ENCODE results near the gene C12orf57. TPM values are rescaled to one million over a fixed set of nuclear protein-coding genes. Genes with fewer than 3 reads are reported as not detected.
A peak's percentile ranks its signal among the peaks of the same experiment; 100 is the strongest.

The C12orf57 gene
- total and polyA plus RNA-seq, 9 of the 15 experiments (the other 6 are each of a cell fraction or from before 2014, with no cell fraction given) = 26.7 to 191 (median 107) TPM

DNA sequence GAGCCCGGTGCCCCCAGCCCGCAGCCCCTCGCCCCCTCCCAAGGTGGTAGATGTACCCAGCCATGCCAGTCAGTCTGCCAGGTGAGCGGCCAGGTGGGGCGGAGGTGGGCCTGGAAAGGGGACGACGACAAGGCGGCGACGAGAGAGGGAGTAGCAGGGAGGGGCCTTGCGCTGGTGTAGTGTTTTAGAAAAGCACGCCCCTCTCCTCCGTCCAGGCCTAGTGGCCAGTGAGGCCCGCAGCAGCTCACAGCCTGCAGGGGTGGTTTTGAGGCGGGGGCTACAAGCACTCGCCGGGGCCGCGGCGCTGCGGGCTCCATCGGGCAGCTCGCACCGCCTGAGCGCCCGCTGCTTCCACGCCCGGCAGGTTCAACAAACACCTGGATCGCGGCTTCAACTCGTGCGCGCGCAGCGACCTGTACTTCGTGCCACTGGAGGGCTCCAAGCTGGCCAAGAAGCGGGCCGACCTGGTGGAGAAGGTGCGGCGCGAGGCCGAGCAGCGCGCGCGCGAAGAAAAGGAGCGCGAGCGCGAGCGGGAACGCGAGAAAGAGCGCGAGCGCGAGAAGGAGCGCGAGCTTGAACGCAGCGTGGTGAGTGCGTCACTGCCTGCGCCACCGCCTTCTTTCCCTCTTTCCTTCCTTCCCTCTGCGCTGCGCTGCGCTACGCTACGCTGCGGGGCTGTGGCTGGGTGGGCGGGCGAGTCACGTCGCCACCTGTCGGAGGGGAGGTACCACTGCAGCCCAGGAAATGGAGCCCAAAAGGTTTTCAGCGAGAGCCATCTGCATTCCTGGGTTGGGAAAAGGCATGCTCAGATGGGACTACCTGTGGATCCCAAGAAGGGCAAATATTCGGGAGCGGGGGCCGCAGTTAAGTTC, 6.1 kb upstream of the C12orf57 start (continued):
- TF ChIP-seq RFX7 (CRISPR knock-in tag; IDR thresholded peaks at IDR 0.05) (no peak), OTX1 (CRISPR knock-in tag; IDR thresholded peaks at IDR 0.05) (0 out of 2 replicates have a peak, but pooled peaks have one; percentile 13), PHF21A (IDR thresholded peaks at IDR 0.05; ENCODE audit: borderline replicate concordance, low read depth) (no peak), ZNF431 (CRISPR knock-in tag; IDR thresholded peaks at IDR 0.05) (0 out of 2 replicates have a peak, but pooled peaks have one; percentile 34), NR2C2 (CRISPR knock-in tag; IDR thresholded peaks at IDR 0.05) (peak; percentile 48; the same call in 1 of the 2 replicates), NR2C2 (tag; IDR thresholded peaks at IDR 0.05) (peak; percentile 39; the same call in 1 of the 2 replicates), RCOR1 (IDR thresholded peaks at IDR 0.05; ENCODE audit: borderline replicate concordance in 1 of 2, low read depth in 2 of 2, low read length in 2 of 2) (peak in 1 of 2 experiments; percentile 43; a peak in 1 of 4 replicates), FOXM1 (IDR thresholded peaks at IDR 0.05; ENCODE audit: low read depth) (no peak), FOXM1 (CRISPR knock-in tag; IDR thresholded peaks at IDR 0.05; ENCODE audit: low read depth) (0 out of 2 replicates have a peak, but pooled peaks have one; percentile 45), POLR2B (IDR thresholded peaks at IDR 0.05; ENCODE audit: low read depth, partially characterized antibody) (peak; percentile 79), ZC3H4 (CRISPR knock-in tag; IDR thresholded peaks at IDR 0.05; ENCODE audit: borderline replicate concordance) (0 out of 2 replicates have a peak, but pooled peaks have one; percentile 48), TCFL5 (CRISPR knock-in tag; conservative IDR thresholded peaks at IDR 0.05) (no peak), HDAC6 (IDR thresholded peaks at IDR 0.05; ENCODE audit: low read depth, low read length) (no peak), SAFB (IDR thresholded peaks at IDR 0.05; ENCODE audit: borderline replicate concordance, low read depth, low read length) (peak; percentile 84), ERF (CRISPR knock-in tag; IDR thresholded peaks at IDR 0.05) (no peak), CBFB (CRISPR knock-in tag; IDR thresholded peaks at IDR 0.05) (no peak), ZNF133 (CRISPR knock-in tag; IDR thresholded peaks at IDR 0.05) (no peak), KAT8 (IDR thresholded peaks at IDR 0.05; ENCODE audit: low read depth) (no peak), TBL1XR1 (IDR thresholded peaks at IDR 0.05; ENCODE audit: low read length in 2 of 2) (peak in 1 of 2 experiments; percentile 60; a peak in 1 of 4 replicates)
- TF ChIP-seq, protein P1, sequence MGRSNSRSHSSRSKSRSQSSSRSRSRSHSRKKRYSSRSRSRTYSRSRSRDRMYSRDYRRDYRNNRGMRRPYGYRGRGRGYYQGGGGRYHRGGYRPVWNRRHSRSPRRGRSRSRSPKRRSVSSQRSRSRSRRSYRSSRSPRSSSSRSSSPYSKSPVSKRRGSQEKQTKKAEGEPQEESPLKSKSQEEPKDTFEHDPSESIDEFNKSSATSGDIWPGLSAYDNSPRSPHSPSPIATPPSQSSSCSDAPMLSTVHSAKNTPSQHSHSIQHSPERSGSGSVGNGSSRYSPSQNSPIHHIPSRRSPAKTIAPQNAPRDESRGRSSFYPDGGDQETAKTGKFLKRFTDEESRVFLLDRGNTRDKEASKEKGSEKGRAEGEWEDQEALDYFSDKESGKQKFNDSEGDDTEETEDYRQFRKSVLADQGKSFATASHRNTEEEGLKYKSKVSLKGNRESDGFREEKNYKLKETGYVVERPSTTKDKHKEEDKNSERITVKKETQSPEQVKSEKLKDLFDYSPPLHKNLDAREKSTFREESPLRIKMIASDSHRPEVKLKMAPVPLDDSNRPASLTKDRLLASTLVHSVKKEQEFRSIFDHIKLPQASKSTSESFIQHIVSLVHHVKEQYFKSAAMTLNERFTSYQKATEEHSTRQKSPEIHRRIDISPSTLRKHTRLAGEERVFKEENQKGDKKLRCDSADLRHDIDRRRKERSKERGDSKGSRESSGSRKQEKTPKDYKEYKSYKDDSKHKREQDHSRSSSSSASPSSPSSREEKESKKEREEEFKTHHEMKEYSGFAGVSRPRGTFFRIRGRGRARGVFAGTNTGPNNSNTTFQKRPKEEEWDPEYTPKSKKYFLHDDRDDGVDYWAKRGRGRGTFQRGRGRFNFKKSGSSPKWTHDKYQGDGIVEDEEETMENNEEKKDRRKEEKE (IDR thresholded peaks at IDR 0.05; ENCODE audit: borderline replicate concordance in 1 of 2, control insufficient read depth in 1 of 2, low read depth in 2 of 2, low read length in 1 of 2) = peak in 1 of 2 experiments; percentile 27; a peak in 1 of 4 replicates
- TF ChIP-seq, protein P2, sequence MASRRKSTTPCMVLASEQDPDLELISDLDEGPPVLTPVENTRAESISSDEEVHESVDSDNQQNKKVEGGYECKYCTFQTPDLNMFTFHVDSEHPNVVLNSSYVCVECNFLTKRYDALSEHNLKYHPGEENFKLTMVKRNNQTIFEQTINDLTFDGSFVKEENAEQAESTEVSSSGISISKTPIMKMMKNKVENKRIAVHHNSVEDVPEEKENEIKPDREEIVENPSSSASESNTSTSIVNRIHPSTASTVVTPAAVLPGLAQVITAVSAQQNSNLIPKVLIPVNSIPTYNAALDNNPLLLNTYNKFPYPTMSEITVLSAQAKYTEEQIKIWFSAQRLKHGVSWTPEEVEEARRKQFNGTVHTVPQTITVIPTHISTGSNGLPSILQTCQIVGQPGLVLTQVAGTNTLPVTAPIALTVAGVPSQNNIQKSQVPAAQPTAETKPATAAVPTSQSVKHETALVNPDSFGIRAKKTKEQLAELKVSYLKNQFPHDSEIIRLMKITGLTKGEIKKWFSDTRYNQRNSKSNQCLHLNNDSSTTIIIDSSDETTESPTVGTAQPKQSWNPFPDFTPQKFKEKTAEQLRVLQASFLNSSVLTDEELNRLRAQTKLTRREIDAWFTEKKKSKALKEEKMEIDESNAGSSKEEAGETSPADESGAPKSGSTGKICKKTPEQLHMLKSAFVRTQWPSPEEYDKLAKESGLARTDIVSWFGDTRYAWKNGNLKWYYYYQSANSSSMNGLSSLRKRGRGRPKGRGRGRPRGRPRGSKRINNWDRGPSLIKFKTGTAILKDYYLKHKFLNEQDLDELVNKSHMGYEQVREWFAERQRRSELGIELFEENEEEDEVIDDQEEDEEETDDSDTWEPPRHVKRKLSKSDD (conservative IDR thresholded peaks at IDR 0.05; ENCODE audit: low read length) = peak; percentile 81
- TF ChIP-seq, protein P3, sequence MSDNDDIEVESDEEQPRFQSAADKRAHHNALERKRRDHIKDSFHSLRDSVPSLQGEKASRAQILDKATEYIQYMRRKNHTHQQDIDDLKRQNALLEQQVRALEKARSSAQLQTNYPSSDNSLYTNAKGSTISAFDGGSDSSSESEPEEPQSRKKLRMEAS (CRISPR knock-in tag; IDR thresholded peaks at IDR 0.05) = peak; percentile 92
